IPS DF 6.9 (cell line): Measurements from ENCODE around the gene LHFPL3.

Source experiments
- DNase-seq: peaks from one replicate; pipeline ENCODE4 v3.0.0-alpha.2; 2013; ENCODE audit warnings: low read depth, low spot score
- H3K27ac ChIP-seq: one replicate; pipeline ENCODE4 v1.5.1; 2013; ENCODE audit warnings: low read length, control low read depth
- H3K27me3 ChIP-seq: 2 replicates; pipeline ENCODE4 v1.6.1; 2013; ENCODE audit warnings: mild to moderate bottlenecking, low read length; ENCODE audit not compliant: control insufficient read depth, insufficient read depth
- H3K36me3 ChIP-seq: 2 replicates; pipeline ENCODE4 v1.6.1; 2013; ENCODE audit warnings: low read length; ENCODE audit not compliant: control insufficient read depth, insufficient read depth
- H3K4me1 ChIP-seq: 2 replicates; pipeline ENCODE4 v1.6.1; 2013; ENCODE audit warnings: low read length; ENCODE audit not compliant: control insufficient read depth, insufficient read depth
- H3K4me3 ChIP-seq: 2 replicates; pipeline ENCODE4 v1.5.1; 2013; ENCODE audit warnings: mild to moderate bottlenecking, low read length
- H3K9me3 ChIP-seq: 2 replicates; pipeline ENCODE4 v1.6.1; 2013; ENCODE audit warnings: low read length, inconsistent platforms; ENCODE audit not compliant: control insufficient read depth, insufficient read depth
- WGBS: extraction: QIAGEN DNeasy Blood & Tissue Kit; methylation state at CpG from one replicate; pipeline ENCODE4 v1.1.7; 2013; ENCODE audit warnings: mixed read lengths, missing lambda C conversion rate; ENCODE audit not compliant: insufficient read length, insufficient coverage; 5-methylcytosine and 5-hydroxymethylcytosine counted together

The LHFPL3 gene

DNA sequence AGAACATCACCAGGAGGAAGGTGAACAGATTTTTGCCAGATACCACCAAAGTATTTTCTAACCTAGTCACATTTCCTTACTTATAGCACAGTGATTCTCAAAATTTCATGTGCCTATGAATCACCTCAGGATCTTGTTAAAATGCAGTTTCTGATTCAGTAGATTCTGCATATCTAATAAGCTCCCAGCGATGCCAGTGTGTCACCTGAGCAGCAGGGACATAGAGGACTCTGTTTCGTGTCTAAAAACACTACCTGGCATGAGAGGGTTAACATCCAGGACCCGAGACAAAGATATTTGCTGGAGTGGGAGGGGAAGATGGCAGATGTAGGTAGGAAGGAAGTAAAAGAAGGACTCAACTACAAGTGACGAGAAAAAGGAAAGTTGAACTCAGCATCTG lies 433.5 kb downstream of the LHFPL3 start:
- Histone ChIP-seq H3K4me1 (no peaks in the 10 kb centered on the region), H3K27ac (no peak overlapping the region), H3K36me3 (no peaks in the 10 kb centered on the region), H3K4me3 (no peak overlapping the region), H3K27me3 (no peaks in the 10 kb centered on the region), H3K9me3 (no peaks in the 10 kb centered on the region)
- no CpG with 5 or more reads among the region's 4 CpGs for WGBS
- DNase-seq, result no peak

DNA sequence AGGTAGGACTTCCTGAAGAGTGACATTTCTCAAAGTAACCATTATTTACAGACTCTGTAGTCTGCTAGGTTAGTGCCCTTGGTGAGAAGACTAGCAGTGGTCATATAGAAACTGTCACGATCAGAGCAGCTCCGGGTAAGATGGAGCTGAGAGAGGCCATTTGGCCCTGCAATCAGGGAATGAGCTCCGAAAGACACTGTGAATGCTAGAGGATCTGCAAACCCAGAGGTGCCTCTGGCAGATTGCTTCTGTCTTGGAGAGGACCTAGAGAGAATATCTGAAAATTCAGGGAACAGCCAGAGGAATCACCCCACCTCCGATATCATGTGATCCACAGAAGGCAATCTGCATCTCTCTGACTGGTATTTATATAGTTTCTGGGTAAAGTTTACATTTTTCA lies 438.7 kb downstream of the LHFPL3 start:
- Histone ChIP-seq H3K36me3 (no peaks in the 10 kb centered on the region), H3K4me1 (no peaks in the 10 kb centered on the region), H3K9me3 (no peaks in the 10 kb centered on the region), H3K27me3 (no peaks in the 10 kb centered on the region), H3K27ac (no peak overlapping the region), H3K4me3 (no peak overlapping the region)
- no peak for DNase-seq
- WGBS, result no CpG with 5 or more reads among the region's 4 CpGs

GRCh38 chr7:104767826-104768536 lies 439.6 kb downstream of the LHFPL3 start:
- H3K4me1 ChIP-seq, result 0 out of 2 replicates have a peak, but pooled peaks cover under 1% of the 10 kb centered on the region
- H3K4me3 ChIP-seq, result no peak overlapping the region
- DNase-seq, result no peak
- H3K36me3 ChIP-seq, result no peaks in the 10 kb centered on the region
- no CpG with 5 or more reads among the region's 4 CpGs for WGBS
- no peaks in the 10 kb centered on the region for H3K9me3 ChIP-seq
- no peaks in the 10 kb centered on the region for H3K27me3 ChIP-seq
- H3K27ac ChIP-seq, result no peak overlapping the region

DNA sequence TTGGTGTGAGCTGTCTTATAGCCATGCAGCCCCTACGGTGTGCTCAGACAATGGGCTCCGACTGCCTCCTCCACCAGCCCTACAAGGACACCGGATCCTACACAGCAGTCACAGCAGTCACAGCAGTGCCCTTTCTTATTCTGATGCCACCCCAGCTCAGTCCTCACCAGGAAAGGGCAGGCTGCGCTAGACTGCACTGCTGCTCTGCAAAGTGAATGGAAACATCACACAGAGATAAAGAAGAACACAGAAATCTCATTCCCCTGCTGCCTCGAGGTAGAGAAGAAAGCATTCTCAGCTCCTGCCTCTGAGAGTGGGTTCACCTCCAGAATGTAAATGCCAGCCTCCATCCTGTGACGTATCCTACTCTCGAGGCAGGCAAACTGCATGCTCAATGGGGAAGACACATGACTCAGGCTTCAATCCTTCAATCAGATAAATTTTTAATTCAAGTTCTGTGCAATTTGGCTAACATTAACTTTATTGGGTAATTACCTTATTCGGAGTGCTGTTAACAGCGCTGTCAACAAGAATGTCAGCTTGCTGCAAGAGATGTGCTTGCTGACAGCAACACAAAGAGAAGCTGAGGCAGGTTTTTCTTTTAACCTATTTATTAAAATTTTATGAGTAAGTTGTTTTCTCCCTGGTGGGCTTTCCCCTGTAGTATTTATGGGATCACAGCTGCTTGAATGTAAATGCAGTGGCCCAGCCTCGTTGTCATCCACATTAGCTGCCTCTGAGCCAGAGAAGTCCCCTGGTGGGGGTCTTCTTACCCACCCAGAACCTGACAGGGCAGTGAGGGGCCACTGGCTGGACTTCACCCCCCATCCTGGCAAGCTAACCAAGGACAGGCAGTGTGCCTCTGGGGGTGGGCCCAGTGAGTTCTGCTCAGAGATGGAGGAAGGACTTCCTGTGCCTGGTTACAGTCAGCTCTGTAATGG lies 444.3 kb downstream of the LHFPL3 start:
- no peak overlapping the region for H3K27ac ChIP-seq
- DNase-seq, result peak; percentile 61
- H3K4me1 ChIP-seq, result peaks cover 1% of the 10 kb centered on the region; the same call in 1 of the 2 replicates
- H3K27me3 ChIP-seq, result no peaks in the 10 kb centered on the region
- H3K36me3 ChIP-seq, result no peaks in the 10 kb centered on the region
- H3K9me3 ChIP-seq, result no peaks in the 10 kb centered on the region
- H3K4me3 ChIP-seq, result no peak overlapping the region
- no CpG with 5 or more reads among the region's 10 CpGs for WGBS

- H3K4me3 ChIP-seq, result no peak overlapping the region
- H3K27me3 ChIP-seq, result no peaks in the 10 kb centered on the region
- WGBS, result no CpG with 5 or more reads among the region's 5 CpGs
- H3K9me3 ChIP-seq, result no peaks in the 10 kb centered on the region
- no peak for DNase-seq
- no peak overlapping the region for H3K27ac ChIP-seq
- peaks cover 1% of the 10 kb centered on the region; the same call in 1 of the 2 replicates for H3K4me1 ChIP-seq
- no peaks in the 10 kb centered on the region for H3K36me3 ChIP-seq
Observed at GRCh38 chr7:104773796-104774195, 445.4 kb downstream of the LHFPL3 start.

GRCh38 chr7:104775531-104775930 lies 447.1 kb downstream of the LHFPL3 start:
- Histone ChIP-seq H3K4me3 (no peak overlapping the region), H3K36me3 (no peaks in the 10 kb centered on the region), H3K9me3 (no peaks in the 10 kb centered on the region), H3K27ac (no peak overlapping the region), H3K27me3 (no peaks in the 10 kb centered on the region), H3K4me1 (peaks cover 1% of the 10 kb centered on the region; the same call in 1 of the 2 replicates)
- no peak for DNase-seq

DNA sequence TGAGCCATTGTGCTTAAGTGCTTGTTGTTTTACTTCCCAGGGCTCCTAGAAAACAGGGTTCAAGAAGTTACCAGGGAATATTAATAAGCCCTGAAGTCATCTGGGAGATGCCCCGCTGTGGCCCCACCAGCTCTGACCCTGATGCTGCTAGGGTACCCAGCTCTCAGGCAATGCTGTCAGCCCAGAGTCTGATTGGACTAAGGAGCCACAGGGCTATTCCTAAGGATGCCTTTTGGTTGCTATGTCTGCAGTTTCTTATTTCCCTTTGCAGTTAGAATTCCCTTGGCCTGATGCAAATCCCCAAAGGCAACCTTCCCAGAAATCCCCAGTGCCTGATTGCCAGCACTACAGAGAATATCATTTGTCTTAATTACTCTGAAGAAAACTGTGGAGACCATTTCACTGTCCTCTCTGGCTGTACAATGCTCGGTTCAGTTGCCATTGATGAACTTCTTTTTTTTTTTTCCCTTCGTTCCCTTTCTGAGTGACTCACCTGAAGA lies 448.9 kb downstream of the LHFPL3 start:
- H3K36me3 ChIP-seq, result no peaks in the 10 kb centered on the region
- H3K4me1 ChIP-seq, result peaks cover 1% of the 10 kb centered on the region; the same call in 1 of the 2 replicates
- no peak for DNase-seq
- H3K27ac ChIP-seq, result no peak overlapping the region
- no peaks in the 10 kb centered on the region for H3K9me3 ChIP-seq
- H3K4me3 ChIP-seq, result no peak overlapping the region
- WGBS, result no CpG with 5 or more reads among the region's 3 CpGs
- H3K27me3 ChIP-seq, result no peaks in the 10 kb centered on the region

DNA sequence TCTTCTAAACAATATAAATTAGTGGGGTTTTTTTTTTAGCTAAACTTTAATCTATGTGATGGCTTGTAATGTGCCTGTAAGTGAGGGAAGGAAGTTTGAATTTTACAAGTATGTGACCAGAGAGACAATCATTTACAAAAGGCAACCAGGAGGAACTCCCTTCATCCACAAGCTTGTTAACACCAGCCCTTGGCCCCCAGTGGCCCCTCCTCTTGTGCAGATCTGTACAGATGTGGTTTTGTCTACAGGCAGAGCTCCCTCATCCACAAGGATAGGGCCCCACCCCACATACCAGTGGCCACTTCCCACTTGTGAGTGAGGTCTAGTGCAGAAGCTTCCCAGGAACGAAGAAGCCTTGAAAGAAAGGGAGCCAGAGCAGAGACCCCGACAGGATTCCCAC lies 451.5 kb downstream of the LHFPL3 start:
- no peak overlapping the region for H3K4me3 ChIP-seq
- no CpG with 5 or more reads among the region's 2 CpGs for WGBS
- H3K27ac ChIP-seq, result no peak overlapping the region
- no peaks in the 10 kb centered on the region for H3K27me3 ChIP-seq
- no peaks in the 10 kb centered on the region for H3K9me3 ChIP-seq
- H3K36me3 ChIP-seq, result no peaks in the 10 kb centered on the region
- H3K4me1 ChIP-seq, result no peaks in the 10 kb centered on the region
- no peak for DNase-seq

GRCh38 chr7:104784686-104785085 lies 456.3 kb downstream of the LHFPL3 start:
- H3K9me3 ChIP-seq, result no peaks in the 10 kb centered on the region
- no peak overlapping the region for H3K4me3 ChIP-seq
- H3K27me3 ChIP-seq, result no peaks in the 10 kb centered on the region
- no peak for DNase-seq
- H3K4me1 ChIP-seq, result no peaks in the 10 kb centered on the region
- no peaks in the 10 kb centered on the region for H3K36me3 ChIP-seq
- H3K27ac ChIP-seq, result no peak overlapping the region

GRCh38 chr7:104789780-104790179 lies 461.4 kb downstream of the LHFPL3 start:
- no peak for DNase-seq
- Histone ChIP-seq H3K36me3 (no peaks in the 10 kb centered on the region), H3K4me3 (no peak overlapping the region), H3K27ac (no peak overlapping the region), H3K9me3 (no peaks in the 10 kb centered on the region), H3K27me3 (no peaks in the 10 kb centered on the region), H3K4me1 (no peaks in the 10 kb centered on the region)
- WGBS, result no CpG with 5 or more reads among the region's 3 CpGs
